ENCODE data around the gene MYBPH. TPM values are rescaled to one million over a fixed set of nuclear protein-coding genes. Genes with fewer than 3 reads are reported as not detected.

The MYBPH gene
- polyA plus RNA-seq, 2 of the 4 experiments (the other 2 are of a cell fraction): not detected

GRCh38 chr1:203173566-203173965 lies 2.1 kb downstream of the MYBPH start:
- H3K4me3 ChIP-seq: no peak overlapping the region
- POLR2A ChIA-PET: no interaction called here
- FAIRE-seq (no peak), DNase-seq (ENCODE audit: low read depth in 1 of 2, low spot score in 1 of 2) (no peak), ATAC-seq (no peak)
- peaks cover 30% of the 10 kb centered on the region for H3K4me1 ChIP-seq
- CTCF ChIA-PET: interaction anchor here (0.6 to 13.2 kb wide), 19 partner anchors 8 to 134 kb away, joined by 3 to 188 read pairs (median 11); partner anchors contain the start of genes ADORA1 and CHI3L1
- H3K9me3 ChIP-seq: no peaks in the 10 kb centered on the region
- H3K27ac ChIP-seq: no peak overlapping the region
- TF ChIP-seq ESRRA (IDR thresholded peaks at IDR 0.05; ENCODE audit: borderline replicate concordance, low read length) (no peak), FOSB (CRISPR knock-in tag; IDR thresholded peaks at IDR 0.05) (no peak), TFCP2L1 (CRISPR knock-in tag; IDR thresholded peaks at IDR 0.05) (no peak), KDM1A (IDR thresholded peaks at IDR 0.05; ENCODE audit: low read depth) (no peak), MAZ (IDR thresholded peaks at IDR 0.05; ENCODE audit: borderline replicate concordance, low read depth, low read length) (no peak), HOXB5 (CRISPR knock-in tag; IDR thresholded peaks at IDR 0.05) (no peak), PBX3 (IDR thresholded peaks at IDR 0.05) (no peak), EHF (CRISPR knock-in tag; IDR thresholded peaks at IDR 0.05) (no peak), CBX8 (IDR thresholded peaks at IDR 0.05) (no peak), EHMT2 (IDR thresholded peaks at IDR 0.05; ENCODE audit: low read depth) (no peak), TP53 (CRISPR knock-in tag; IDR thresholded peaks at IDR 0.05) (no peak), HOXA7 (CRISPR knock-in tag; IDR thresholded peaks at IDR 0.05) (no peak), SMC3 (IDR thresholded peaks at IDR 0.05) (no peak), RFX5 (IDR thresholded peaks at IDR 0.05) (no peak), CHD4 (IDR thresholded peaks at IDR 0.05; ENCODE audit: borderline replicate concordance) (no peak), FOXS1 (CRISPR knock-in tag; IDR thresholded peaks at IDR 0.05) (no peak)
- 63% methylated on average over 5 of the region's 5 CpGs for WGBS (ENCODE audit: missing lambda C conversion rate)
- no peak overlapping the region for H3K4me2 ChIP-seq

GRCh38 chr1:203173011-203173555 lies 2.5 kb downstream of the MYBPH start:
- H3K4me2 ChIP-seq: no peak overlapping the region
- FAIRE-seq (no peak), DNase-seq (ENCODE audit: low read depth in 1 of 2, low spot score in 1 of 2) (no peak), ATAC-seq (no peak)
- H3K4me3 ChIP-seq: no peak overlapping the region
- peaks cover 25% of the 10 kb centered on the region for H3K4me1 ChIP-seq
- CTCF ChIA-PET: interaction anchor here (0.6 to 13.2 kb wide), 34 partner anchors 8 to 163 kb away, joined by 3 to 188 read pairs (median 6); partner anchors contain the start of genes ADORA1 and CHI3L1
- no peak overlapping the region for H3K27ac ChIP-seq
- H3K9me3 ChIP-seq: no peaks in the 10 kb centered on the region
- 63% methylated on average over 2 of the region's 2 CpGs for whole genome bisulfite sequencing (ENCODE audit: missing lambda C conversion rate)
- POLR2A ChIA-PET: no interaction called here
- no peak for TF ChIP-seq MAZ (IDR thresholded peaks at IDR 0.05; ENCODE audit: borderline replicate concordance, low read depth, low read length)
- TF ChIP-seq JUN (IDR thresholded peaks at IDR 0.05): no peak
- no peak for TF ChIP-seq KDM5A (IDR thresholded peaks at IDR 0.05)
- TF ChIP-seq ESRRA (IDR thresholded peaks at IDR 0.05; ENCODE audit: borderline replicate concordance, low read length): no peak
- TF ChIP-seq PHF8 (IDR thresholded peaks at IDR 0.05; ENCODE audit: borderline replicate concordance, low read depth): no peak
- no peak for TF ChIP-seq PBX3 (IDR thresholded peaks at IDR 0.05)
- TF ChIP-seq HOXB5 (CRISPR knock-in tag; IDR thresholded peaks at IDR 0.05): no peak
- TF ChIP-seq SMC3 (IDR thresholded peaks at IDR 0.05): no peak
- no peak for TF ChIP-seq RFX5 (IDR thresholded peaks at IDR 0.05)
- TF ChIP-seq REST (IDR thresholded peaks at IDR 0.05): no peak
- no peak for TF ChIP-seq MAFK (IDR thresholded peaks at IDR 0.05; ENCODE audit: partially characterized antibody)
- no peak for TF ChIP-seq TFCP2L1 (CRISPR knock-in tag; IDR thresholded peaks at IDR 0.05)
- no peak for TF ChIP-seq FOXS1 (CRISPR knock-in tag; IDR thresholded peaks at IDR 0.05)
- TF ChIP-seq CHD4 (IDR thresholded peaks at IDR 0.05; ENCODE audit: borderline replicate concordance): no peak
- TF ChIP-seq EP300 (IDR thresholded peaks at IDR 0.05): no peak
- no peak for TF ChIP-seq NPAS2 (CRISPR knock-in tag; IDR thresholded peaks at IDR 0.05; ENCODE audit: borderline replicate concordance)
